ENCODE results near the gene SLITRK1.

The SLITRK1 gene

DNA sequence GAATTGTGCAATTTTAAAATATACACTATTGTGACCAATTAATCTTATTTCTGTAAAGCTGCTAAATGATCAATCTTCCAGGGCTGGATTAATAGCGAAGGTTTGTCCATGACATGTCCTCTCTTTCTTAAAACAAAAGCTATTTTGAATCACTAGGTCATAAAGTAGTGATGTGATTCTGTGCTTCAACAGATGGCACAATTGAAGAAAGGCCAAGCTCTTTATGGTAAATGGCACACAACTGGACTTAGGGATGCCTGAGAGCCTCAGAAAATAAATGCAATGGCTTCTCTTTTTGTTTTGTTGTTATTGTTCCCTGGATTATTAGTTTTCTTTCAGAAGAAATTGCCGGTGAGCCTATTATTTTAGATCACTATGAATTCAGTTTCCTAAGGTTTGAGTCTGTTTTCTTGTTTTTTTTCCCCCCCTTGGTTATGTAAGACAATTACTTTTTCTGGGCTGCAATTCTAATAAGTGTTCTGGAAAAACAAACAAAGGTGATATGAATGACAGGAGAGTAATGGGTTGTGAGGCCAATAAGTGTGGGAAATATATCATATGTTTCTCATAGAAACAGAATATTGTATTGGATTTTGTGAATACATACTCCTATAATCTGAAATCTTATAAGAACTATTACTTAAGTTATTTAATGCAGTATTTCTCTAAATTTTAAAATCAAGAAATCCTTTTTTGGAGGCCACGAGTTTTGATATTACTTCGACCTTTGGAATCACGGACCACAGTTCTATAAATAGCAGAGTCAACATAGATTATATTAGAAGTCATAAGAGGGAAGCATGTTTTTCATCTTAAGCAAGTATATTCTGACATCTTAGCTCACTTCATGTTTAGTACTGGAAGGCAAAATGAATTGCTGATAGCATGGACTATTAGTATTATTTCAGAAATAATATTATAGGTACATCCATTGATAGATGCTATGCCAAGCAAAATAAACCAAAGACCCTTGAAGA, 16.8 kb downstream of the SLITRK1 start:
- DNase-seq: no peak

DNA sequence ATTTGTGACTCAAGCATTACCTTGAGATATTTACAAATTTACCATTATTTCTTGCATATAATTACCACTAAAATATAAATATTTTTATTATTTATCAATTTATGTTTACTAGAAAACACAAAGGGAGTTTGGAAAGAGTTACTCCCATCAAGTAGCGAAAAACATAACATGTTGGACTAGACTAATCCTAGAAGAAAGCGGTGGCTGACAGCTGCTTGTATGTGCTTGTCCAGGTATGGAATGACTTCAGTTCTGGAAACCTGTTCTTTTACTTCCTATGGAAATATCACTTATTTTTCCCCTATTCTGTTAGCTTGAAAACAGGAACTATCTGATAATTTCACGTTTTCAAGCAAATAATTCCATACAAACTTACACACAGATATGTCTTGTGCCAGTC, 28.5 kb downstream of the SLITRK1 start:
- no peak for DNase-seq

DNA sequence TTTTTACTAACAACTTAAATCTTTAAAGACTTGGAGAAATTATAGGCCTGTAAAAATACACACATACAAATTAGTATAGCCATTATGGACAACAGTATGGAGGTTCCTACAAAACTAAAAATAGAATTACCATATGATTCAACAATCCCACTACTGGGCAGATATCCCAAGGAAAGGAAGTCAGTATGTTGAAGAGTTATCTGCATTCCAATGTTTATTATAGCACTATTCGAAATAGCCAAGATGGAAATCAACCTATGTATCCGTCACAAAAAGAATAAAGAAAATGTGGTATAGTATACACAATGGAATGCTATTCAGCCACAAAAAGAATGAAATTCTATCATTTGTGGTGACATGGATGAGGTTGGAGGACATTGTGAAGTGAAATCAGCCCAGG, 37.2 kb downstream of the SLITRK1 start:
- no peak for DNase-seq

DNA sequence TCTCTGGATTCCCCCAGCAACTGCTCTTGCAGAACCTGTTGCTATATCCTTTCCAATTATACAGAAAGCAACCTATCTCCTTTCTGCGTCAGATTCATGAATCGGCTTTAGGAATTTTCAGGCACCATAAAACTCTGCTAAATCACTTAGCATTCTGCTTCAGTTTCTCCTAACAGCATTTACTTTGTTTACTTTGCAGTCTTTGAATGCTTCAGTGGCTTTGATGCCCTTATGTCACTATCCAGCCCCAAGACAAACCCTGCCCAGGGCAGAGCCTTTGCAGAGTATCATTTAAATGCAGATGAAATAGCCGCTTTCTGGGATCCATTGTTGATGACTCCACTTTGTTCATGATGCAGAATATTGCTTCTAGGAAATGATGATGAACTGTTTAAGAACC, 43.1 kb downstream of the SLITRK1 start:
- DNase-seq: no peak

DNA sequence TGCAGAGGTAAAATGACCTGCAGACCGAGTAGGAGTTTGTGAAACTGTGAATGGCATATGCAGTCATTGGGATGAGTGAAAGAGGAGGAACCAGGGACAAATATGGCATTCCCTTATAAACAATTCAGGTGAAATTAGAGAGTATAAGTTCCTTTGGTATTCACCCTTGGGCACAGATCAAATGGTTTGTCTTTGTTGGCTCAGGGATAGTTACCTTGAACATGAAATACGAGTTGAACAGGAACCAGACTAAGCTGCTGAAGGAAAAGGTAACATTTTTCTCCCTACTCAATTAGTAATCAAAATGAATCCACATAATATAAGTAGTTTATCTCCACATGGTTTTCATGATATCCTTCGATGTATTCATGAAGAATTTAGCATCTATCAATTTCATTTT, 50.5 kb downstream of the SLITRK1 start:
- no peak for DNase-seq

DNA sequence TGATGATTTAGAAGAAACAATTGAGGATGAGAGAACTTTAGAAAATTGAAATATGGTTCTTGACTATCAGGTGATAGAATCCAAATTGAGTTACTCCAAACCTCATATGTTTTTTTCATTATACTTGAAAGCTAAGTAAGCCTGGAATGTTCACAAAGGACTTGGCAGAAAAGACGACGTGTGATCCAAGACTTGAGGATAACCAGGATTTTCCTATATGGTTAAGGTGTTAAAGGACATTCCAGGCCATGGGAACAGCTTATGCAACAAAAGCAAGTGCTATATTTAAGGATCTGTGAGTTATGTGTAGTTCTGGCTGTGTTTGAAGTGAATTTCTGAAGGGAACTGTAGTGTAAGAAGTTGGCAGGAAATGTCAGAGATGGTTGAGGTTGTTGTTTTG, 52.5 kb downstream of the SLITRK1 start:
- DNase-seq: no peak

DNA sequence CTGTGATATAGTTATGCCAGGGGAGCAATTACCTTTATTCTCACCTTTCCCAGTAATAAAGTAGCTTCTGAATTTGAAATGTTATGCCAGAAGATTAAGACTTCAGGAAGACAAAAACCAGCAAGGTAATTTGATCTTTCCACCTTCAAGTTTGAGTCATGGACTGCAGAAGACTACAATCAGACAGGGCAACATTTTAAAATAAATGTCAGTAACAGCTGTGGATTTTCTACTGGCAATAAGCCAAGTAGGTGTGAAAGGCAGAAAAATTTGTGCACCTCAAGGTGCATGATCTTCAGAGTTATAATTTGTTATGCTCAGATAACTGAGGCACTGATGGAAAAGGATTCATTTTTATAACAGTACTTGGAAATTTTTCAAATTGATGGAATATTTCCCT, 54.9 kb downstream of the SLITRK1 start:
- no peak for DNase-seq
